LHCN-M2 (cell line): ENCODE measurements around the gene CDH12. TPM values are rescaled to one million over a fixed set of nuclear protein-coding genes. Genes with fewer than 3 reads are reported as not detected.
"Not testable (repeated sequence)": the region's sequence is repeated elsewhere in the genome, so short reads cannot be mapped to it uniquely, and the experiment has no call there.

Experiments
- DNase-seq: peaks from one replicate; pipeline ENCODE4 v3.0.0-alpha.2; 2012; ENCODE audit warnings: low read depth
- total RNA-seq: library from RNA; depleted of rRNA; stranded (reverse); fragments of >200 nt; gene quantifications from 2 replicates; pipeline ENCODE4 v1.2.3, GENCODE V29; 2014

CDH12 gene
- total RNA-seq, 1 experiment from 2014 or later = not detected

DNA sequence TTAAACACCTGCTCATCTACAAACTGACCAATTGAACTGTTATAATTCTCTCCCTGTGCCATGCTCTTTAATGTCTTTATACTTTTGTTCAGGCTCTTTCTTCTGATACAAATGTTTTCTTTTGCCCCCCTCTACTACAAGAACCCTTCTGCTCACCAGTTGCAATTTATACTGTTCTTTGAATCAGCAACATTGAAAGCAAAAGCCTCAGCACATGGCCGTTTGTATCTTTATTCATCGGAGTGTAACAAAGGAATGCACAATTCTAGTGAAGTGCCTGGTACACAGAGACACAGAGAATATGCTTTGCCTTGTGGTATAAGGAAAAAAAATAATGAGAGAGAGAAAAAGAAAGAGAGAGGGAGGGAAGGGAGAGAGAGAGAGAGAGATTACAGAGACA is 547.1 kb downstream of the CDH12 start:
- DNase-seq = no peak

GRCh38 chr5:22295832-22296231 is 557.3 kb downstream of the CDH12 start:
- DNase-seq = no peak

DNA sequence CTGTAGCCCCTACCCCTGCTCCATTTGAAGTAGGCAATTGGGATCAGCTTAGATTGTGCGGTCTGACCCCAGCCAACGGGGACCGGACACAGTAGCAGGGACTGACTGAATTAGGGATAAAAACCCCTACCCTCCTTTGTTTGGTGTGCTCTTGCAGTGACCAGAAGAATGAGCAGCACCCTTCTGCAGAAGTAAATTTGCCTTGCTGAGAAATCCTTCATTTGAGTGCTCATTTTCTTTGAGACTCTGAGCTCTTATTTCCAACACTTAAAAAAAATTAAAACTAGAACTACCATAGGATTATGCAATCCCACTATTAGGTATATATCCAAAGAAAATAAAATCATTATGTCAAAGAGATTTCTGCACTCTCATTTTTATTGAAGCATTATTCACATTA is 560.0 kb downstream of the CDH12 start:
- DNase-seq = no peak

- no peak for DNase-seq
These were observed 575.0 kb downstream of the CDH12 start for GRCh38 chr5:22278164-22278563.

DNA sequence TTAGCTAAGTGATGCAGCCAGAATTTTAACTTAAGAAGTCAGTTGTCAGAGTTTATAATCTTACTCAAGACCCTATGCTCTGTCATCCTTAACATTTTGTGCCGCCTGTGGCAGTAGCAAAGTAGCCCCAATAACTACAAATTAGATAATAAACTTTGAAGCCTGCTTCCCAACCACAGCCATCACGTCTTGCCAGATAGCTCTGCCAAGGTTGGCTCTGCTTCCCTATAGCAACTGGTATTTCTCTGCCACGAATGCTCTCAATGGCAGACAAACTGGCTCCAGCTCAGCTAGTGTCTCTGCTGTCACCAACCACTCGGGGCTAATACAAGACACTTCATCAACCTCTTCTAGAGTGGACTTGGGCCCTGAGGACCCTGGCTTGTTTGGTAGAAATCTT is 576.1 kb downstream of the CDH12 start:
- DNase-seq = no peak

DNA sequence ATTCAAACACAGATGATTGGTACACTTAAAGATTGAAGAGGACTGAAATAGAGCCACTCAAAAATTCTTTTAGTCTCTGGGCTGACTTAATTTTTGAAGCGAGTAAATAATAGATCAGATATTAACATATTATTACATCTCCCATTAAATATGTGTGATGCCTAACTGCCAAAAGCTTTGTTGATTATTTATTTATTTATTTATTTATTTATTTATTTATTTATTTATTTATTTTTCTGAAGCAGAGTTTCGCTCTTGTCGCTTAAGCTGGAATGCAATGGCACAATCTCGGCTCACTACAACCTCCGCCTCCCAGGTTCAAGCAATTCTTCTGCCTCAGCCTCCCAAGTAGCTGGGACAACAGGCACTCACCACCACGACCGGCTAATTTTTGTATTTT is 587.3 kb downstream of the CDH12 start:
- DNase-seq = not testable (repeated sequence)

GRCh38 chr5:22258139-22258538 is 595.0 kb downstream of the CDH12 start:
- DNase-seq = no peak

GRCh38 chr5:22250528-22250927 is 602.6 kb downstream of the CDH12 start:
- DNase-seq = no peak

DNA sequence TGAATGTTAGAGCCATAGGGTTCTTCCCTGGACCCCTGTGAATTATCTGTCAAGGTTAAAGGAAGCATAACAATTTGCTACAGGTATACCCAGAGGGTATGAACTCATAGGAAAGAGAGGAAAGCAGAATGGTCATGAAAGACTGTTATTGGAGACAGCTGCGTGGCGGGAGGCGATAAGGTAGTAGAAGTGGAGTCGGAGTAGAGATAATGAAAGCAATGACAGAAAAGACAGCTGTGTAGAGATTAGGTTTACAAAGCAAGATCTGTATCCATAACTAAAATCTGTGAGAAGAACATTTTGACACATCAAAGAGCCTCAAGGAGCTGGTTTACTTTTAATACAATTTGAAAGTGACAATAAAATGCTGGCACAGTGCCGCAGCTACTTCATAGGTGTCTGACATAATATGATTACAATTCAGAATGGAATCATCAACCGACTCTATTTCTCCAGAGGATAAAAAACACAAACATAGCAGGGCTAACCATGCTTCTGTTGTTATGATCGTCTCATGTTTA is 603.9 kb downstream of the CDH12 start:
- DNase-seq = no peak

- DNase-seq = no peak
These were observed 607.4 kb downstream of the CDH12 start for GRCh38 chr5:22245770-22246169.

- DNase-seq = no peak
These were observed 610.6 kb downstream of the CDH12 start for GRCh38 chr5:22242532-22242931.

DNA sequence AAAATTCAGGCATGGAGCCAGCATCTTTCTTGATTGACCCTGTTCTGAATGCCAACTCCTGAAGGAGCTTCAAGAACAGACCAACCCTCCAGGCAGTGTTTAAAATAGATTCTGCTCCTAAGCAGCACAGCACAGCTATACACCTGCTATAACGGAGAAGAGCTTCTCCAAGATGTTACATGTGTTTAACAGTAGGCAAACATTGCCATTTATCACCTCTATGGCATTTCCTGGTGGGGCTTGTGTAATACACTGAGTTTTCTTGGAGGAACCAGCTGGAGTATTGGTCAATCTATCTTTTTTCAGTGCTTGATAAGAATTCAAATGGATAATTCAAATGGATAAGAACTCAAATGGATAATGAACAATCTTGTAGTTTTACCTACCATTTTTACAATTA is 615.1 kb downstream of the CDH12 start:
- DNase-seq = no peak

DNA sequence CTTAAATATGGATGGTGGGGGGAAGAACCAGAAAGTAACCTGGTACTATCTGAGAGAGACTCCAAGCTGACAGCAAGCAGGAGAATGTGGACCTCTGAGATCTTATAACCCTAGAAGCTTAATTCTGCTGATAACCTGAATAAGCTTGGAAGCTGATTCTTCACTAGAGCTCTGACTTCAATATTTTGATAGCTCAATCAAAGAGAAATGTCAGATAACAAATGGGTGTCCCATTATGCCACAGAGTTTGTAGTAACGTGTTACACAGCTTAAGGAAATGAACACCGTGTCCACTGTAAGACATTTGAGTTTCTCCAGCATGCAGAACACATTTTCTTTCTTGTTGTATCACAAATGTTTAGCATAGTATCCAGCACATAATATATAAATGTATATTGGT is 626.7 kb downstream of the CDH12 start:
- no peak for DNase-seq

- DNase-seq = no peak
These were observed 630.1 kb downstream of the CDH12 start for GRCh38 chr5:22223079-22223478.

DNA sequence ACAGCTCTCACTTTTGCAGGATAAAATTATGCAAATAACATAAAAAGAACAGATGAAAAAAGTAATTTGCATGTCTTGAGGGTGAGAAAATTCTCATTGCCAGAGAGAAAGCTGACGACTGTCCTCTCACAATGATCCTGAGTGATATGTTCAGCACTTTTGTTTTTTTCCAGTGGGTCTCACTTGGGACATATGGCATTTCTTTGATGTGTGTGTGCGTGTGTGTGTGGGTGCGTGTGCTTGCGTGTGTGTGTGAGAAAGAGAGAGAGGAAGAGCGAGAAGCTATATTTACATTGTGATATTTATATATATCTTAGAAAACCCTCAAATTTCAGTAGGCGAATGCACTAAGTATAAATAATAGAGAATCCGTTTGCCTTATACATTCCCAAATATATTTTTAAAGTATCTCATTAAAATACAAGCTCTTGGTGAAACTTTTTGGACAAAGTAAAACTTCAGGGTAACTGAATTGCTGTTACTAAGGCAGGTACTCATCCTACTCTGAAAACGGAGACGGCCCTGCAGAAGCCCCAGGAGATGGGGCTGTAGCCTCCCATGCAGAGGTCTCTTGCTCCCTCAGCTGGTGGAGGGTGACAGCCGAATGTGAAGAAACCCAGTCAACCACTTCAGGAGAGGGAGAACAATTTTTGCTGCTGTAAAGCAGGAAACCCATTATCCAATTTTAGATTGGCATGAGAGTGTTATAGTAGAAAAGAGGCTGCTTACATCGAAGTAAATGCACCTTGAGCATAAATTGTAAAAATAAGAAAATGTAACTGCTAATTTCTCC is 639.2 kb downstream of the CDH12 start:
- not testable (repeated sequence) for DNase-seq

- DNase-seq = not testable (repeated sequence)
These were observed 640.7 kb downstream of the CDH12 start for GRCh38 chr5:22212254-22212991.

DNA sequence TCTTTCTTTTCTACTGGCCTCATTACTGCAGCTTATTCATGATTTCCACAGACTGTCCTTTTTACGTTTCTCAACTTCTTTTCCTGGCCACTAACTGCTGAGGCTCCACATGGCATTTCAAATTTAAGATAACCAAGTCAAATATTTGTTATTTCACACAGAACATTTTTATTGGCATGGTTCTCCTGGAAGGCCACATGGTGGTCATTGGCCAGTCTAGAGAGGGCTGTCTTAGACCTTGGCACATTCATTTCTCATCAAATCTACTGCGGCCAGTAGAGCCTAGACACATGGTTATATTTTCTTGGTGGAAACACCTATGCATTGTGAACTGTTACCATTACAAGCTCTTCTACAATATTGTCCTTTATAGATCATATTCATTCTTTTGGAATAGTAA is 644.7 kb downstream of the CDH12 start:
- DNase-seq = not testable (repeated sequence)

- DNase-seq = not testable (repeated sequence)
These were observed 664.5 kb downstream of the CDH12 start for GRCh38 chr5:22188651-22189050.

DNA sequence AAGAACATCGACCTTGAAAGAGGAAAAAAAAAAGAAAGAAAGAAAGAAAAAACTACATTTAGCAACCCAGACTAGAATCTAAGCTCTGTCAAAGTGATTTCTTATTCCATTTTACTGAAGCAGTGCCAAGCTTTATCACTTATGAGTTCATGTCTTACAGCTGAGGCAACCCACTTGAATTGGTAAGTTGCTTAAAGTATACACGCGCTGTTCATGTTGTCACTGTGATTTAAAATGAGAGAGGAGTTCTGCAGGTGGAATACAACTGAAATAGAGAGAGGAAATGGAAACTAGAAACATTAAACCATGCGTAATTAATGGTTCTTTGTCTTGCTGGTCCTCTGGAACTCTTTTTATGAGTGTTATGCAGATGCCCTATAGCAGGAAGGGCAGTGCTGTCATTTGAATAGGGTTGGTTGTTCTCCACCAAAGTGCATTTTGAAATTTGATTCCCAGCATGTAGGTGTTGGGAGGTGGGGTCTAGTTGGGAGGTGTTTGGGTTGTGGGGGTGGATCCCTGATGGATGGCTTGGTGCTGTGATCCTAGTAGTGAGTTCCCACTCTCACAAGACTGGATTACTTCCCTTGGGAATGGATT is 665.4 kb downstream of the CDH12 start:
- not testable (repeated sequence) for DNase-seq

DNA sequence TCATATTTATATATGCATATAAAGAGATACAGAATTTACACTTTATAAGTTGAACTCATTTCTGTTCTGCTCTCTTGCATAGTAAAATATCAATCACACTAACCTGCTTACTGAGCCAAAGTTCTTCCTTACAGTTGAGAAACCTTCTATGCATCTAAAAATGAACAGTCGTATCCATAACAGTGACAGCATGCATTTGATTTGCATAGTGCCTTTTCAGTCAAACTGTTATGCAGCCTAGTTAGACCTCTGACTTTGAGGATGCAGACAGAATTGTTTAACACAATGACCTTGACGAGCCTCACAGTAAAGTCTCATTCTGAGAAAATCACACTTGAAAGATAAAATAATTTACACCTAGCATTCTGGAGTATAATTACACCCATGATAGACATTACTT is 683.9 kb downstream of the CDH12 start:
- DNase-seq = not testable (repeated sequence)

DNA sequence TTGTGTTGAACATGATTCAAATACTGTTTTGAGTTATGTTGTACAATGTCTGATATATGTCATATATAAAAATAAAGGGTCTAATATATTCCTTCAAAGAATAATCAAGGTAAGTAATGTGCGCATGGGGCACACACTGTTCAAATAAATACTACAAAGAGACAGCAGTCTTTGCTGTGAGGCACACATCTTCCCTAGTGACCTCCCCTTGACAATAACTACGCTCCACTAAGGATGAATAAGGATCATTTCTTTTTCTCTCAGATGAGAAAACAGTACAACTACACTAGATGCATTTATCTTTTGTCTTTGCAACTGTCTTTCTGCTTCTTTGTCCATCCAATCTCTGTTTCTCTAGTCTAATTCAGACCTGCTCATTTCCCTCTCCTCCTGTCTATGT is 684.4 kb downstream of the CDH12 start:
- not testable (repeated sequence) for DNase-seq

GRCh38 chr5:22165931-22166330 is 687.2 kb downstream of the CDH12 start:
- DNase-seq = not testable (repeated sequence)
